GM18861 (cell line): ENCODE results near the gene PSORS1C1.

Experiments used
- ATAC-seq: cut with Tn5 transposase; IDR thresholded peaks from one replicate; pipeline ENCODE4 v1.9.1; 2021; ENCODE audit not compliant: unreplicated experiment

Gene PSORS1C1

DNA sequence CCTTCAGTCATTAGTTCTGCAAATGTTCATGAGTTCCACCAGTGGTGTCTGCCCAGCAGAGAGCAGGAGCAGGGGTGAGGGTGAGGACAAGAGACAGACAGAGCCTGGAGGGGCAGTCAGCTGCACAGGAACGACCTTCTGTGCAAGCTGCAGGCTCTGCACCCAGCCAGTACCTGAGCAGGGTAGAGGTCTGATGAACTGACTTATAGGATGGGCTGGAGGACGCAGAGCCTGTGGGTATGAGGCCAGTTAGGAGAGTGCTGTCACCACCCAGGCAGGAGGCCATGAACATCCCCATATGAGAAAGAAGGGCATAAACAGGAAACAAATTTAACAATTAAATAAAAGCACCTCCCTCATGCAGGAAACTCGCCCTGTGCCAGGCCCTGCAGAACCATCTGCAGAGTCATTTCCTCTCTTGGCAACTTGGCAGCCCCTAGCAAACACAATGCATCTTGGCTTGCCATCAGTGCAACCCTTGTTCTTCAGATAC, 20.2 kb upstream of the PSORS1C1 start:
- ATAC-seq, result no peak

DNA sequence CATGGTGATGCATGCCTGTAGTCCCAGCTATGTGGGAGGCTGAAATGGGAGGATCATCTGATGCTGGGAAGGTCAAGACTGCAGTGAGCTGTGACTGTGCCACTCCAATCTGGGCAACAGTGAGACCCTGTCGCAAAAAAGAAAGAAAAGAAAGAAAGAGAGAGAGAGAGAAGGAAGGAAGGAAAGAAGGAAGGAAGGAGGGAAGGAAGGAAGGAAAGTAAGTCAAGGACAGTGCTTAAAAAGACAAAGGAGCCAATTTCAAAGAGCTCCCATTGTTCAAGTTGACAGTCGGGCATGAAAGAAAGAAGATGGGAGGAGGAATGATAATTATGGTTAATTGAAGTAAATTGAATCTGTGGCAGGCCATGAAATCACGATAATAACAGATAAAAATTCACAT, 18.4 kb upstream of the PSORS1C1 start:
- ATAC-seq, result no peak

DNA sequence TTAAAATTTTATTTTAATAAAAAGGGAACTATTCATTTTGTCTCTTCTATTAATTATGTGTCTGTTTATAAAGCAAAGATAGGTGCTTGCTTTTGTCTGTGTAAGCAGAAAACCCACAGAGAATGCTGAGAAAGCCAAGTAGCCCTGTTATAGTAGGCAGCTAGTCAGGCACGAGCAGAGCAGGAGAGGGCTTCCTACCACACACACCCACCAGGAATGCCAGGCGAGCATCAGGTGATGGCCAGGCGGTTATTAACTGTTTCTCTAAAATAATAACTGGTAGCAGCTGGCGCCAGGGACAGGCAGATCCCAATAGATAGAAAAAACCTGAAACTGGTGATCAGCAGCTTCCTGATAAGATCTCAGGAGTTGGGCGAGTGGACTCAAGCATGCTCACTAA, 17.9 kb upstream of the PSORS1C1 start:
- no peak for ATAC-seq

DNA sequence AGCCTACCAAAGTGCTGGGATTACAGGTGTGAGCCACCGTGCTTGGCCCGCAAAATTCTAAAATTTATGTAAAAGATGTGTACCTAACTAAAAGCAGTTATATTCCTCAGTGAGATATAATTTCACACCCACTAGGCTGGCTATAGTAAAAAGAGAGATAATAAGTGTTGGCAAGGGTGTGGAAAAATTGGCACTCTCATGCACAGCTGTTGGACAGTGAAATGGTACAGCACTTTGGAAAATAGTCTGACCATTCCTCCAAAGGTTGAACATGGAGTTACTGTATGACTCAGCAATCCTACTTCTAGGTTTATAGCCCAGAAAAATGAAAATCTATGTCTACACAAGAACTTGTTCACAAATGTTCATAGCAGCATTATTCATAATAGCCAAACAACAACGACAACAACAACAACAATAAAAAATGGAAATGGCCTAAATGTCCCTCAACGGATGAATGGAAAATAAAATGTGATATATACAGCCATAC, 16.1 kb upstream of the PSORS1C1 start:
- no peak for ATAC-seq

DNA sequence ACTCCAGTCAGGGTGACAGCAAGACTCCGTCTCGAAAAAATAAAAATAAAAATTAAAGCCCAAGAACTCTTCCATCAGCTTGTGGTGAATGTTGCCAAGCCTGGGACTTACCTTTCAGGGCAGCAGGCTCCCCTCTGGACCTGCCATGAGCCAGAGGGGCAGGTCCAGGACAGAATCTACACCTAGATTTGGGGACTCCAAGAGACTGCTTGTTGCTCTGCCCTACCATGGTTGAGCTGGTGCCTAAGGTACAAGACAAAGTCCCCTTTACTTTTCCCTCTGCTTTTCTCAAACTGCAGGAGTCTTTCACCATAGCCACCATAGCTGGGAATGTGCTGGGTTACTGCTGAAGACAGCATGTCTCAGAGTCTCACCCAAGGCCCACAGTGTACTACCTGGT, 11.5 kb upstream of the PSORS1C1 start:
- no peak for ATAC-seq

DNA sequence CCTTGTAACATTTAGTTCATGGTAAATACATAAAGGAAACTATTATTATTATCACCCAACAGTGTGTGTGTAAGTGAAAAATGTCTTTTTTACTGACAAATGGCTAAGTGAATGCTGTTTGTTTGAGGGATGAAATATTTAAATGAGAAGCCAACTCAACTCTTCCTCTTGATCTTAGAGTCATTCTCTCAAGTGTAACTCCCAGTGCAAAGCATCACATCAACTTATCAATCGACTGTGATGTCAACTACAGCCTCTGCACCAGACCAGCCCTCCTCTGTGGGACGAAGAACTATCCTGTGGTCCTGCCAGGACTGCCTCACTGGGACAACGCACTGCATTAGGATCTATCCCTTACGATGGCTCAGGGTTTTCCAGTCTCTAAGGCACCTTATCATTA, 7.5 kb upstream of the PSORS1C1 start:
- no peak for ATAC-seq

DNA sequence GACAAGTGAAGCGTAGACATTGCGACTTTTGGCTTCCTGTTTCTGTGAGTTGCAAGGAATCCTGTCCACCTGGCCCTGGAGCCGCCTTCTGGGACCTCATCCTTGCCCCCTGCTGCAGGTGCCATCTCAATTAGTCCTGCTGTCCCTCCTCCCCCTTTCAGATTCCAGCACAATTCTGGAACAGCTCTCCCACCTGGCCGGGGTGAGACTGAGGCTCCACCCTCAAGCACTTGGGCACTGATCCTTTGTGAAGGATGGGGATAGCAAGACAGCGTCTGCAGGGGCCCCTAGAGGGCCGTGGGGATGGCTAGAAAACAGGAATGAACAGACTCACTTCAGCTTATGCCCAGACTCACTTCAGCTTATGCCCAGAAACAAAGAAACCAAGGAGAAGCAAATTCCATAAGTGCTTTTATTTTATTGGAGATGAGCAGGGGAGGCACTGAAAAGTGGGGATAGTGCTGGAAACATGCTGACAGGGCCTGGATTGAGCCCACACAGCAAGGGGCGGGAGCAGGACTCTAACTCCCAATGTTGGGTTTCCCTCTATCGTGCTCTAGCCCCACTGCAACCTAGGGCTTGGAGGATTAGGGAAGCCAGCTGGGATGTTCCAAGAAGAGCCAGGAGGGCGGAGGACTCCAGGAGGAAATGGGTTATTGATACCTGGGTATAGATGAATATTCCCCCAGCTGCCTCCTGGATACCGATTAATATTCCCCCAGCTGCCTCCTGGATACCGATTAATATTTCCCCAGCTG, 3.6 kb upstream of the PSORS1C1 start:
- ATAC-seq, result no peak

DNA sequence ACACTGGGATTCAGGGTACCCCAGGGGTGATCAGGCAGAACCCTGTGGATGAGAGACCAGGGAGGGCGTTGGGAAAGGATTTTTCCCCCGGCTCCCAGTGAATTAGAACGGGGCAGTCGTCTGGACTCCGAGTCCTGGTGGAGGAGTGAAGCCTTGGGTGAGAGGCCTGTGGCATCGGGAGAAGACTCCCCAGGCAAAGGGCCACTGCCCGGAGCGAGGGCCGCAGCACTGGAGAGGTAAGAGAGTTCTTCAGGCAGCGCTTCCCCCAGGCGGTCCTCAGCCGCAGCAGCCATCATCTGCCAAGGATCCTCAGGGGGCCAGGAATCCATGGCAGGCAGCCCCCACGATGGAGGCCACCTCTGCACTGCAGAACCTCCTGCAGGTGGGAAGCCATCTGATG, 2.9 kb upstream of the PSORS1C1 start:
- ATAC-seq, result no peak

DNA sequence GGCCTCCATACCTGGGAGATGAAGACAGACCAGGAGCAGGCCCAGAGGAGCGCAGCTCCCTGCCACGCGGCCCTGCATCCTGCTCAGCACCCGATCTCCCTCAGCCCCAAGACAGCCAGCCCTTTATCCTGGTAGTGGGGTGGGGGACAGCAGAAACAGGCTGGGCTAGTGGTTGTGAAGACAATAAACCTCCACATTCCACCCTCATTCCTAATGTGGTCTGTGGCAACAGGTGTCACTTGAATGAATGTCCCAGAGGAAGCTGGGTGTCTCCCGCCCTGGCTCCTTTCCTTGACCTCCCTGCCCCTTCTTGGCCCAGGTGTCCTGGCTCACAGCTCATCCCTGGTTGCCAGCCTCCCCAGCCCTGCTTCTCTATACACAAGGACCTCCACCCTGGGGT, 2.1 kb upstream of the PSORS1C1 start, which contains the start of gene C6orf15:
TSS of gene C6orf15 (minus strand) at position 98 of the 400 bp plus-strand sequence. CDS start at position 78, 20 bp downstream.
- no peak for ATAC-seq

DNA sequence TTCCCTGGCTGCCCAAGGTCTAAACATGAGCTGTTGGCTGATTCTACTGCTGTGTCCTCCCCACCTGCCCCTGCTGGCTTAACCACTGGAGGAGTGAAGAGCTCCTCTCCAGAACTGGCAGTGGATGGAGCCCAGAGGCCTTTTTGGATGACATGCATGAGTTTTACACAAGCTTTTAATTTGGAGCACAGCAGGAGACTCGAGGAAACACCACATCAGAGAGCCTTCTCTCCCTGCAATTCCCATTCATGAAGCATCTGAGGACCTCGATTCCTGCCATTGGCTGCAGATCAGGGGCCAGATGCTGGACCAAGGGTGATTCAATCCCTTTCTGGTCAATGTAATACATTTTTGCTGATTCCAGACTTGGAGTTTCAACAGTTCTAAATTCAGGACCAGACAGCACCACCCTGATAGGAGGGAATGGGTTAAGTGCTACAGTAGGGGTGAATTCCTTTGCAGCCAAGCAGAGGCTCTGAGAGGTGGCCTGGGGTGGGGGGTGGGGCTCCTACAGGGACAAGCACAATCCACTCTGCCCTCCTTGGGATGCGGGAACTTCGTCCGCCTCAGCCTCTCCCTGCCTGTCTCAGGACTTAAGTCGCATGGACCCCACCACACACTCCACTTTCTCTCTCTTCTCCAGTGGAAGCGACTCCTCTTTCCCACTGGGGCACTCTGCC, 599 bp upstream of the PSORS1C1 start:
- ATAC-seq, result no peak

DNA sequence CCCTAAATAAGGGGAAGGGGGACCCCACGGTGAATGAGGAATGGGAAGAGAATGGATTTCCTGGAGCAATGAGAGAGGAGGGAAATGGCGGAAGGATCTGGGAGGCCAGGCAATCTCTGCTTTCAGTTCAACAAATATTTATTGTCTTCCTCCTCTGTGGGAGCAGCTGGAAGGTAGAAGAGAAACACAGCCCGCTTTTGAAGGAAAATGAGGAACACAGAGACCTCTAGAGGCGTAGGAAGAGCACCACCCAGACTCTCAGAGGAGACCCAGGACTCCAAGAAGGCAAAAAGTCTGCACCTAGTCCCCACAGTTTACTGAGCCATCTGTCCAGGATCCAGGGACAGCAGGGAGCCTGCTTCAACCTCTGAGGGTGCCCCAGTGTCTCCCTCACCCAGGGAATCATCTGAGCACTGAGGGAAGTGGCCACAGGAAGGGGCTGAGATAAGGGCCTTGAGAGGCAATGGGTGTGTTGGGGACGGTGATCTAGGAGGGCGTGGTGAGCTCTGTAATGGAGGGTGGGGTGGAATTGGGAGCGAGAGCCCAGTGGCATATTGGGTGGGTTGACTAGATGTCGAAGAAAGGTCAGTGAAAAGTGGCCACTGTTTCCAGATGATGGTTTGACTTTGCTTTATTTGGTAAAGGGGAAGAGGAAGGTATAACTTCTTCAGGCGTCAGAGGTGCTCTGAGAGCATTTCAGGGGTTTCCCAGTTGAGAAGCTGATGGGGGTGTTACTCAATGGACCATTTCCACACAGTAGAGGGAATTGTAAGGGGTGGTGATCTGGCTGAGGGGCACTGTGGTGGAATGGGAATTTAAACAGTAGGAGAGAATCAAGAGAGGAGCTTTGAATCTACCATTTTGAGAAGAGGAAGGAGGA, 610 bp downstream of the PSORS1C1 start:
- no peak for ATAC-seq

DNA sequence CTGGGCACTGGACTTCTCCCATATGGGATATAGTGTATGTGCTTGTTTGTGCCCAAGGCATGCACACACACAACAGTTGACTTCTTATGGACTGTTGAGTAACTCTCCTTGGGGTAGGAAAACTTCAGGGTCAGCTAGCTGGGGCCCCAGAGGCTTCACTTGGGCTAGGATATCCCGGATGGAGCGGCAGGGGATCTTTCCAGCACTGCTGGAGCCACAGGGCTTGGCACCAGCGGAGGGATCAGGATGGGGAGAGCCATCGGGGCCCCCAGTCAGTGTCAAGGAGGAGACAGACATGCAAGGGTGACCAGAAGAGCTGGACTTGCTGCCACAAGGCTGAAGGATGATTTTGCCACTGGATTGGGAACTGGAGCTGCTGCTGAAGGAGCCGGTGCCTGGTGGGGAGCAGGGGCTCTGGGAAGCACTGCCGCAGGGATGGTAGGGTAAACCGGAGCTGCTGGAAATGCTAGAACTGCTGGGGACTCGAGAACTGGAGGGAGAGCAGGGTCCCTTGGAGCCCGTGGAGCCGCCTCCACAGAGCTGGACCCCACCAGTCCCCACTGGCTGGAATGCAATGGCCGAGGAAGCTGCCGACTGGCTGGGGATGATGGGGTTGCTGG, 1.5 kb downstream of the PSORS1C1 start:
- no peak for ATAC-seq

DNA sequence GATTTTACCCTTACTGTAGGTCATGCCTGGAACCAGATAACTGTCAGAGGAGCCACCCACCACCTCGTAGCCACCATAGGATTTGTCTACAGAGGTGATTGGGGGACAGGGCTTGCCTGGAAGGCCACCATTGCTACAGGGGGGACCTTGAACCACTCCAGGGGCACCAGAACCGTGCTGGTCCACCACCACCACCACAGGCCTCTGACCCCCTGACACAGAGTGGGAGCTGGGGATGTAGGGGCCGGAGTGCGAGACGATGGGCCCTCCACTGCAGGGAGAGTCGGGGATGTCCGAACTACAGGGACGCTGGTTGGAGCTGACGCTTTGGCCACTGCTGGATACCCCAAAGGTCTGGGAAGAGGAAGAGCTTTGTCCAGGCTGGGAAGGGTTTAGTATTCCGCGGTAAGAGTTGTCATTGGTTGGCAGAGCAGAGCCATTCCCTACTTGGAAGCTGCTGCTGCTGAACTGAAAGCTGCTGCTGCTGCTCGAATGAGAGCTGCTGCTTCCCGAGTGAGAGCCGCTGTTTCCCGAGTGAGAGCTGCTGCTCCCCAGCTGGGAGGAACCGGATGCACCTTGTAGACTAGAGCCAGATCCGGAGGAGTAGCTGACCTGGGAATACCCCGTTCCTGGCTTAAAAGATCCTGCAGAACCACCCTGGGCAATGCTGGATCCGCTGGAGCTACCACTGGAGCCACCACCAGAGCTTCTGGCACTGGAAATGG, 2.2 kb downstream of the PSORS1C1 start:
- ATAC-seq, result no peak

DNA sequence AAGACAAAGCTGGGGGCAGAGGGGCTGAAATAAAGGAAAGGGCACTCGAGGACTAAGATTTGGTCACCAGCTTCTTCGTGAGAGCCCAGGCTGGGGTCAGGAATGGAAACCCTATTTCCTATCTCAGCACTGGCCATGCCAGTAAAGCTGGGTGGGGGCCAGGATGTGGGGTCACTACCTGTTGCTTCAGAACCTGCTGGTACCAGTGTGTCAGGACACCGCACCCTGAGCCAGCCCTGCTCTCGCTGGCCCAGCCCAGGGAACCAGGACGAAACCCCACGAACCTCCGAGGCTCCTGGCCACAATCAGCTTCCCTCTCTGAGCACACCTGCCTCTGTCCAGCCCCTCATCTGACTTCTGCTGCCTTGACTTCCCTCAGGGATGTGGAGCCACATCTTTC, 3.6 kb downstream of the PSORS1C1 start:
- no peak for ATAC-seq

DNA sequence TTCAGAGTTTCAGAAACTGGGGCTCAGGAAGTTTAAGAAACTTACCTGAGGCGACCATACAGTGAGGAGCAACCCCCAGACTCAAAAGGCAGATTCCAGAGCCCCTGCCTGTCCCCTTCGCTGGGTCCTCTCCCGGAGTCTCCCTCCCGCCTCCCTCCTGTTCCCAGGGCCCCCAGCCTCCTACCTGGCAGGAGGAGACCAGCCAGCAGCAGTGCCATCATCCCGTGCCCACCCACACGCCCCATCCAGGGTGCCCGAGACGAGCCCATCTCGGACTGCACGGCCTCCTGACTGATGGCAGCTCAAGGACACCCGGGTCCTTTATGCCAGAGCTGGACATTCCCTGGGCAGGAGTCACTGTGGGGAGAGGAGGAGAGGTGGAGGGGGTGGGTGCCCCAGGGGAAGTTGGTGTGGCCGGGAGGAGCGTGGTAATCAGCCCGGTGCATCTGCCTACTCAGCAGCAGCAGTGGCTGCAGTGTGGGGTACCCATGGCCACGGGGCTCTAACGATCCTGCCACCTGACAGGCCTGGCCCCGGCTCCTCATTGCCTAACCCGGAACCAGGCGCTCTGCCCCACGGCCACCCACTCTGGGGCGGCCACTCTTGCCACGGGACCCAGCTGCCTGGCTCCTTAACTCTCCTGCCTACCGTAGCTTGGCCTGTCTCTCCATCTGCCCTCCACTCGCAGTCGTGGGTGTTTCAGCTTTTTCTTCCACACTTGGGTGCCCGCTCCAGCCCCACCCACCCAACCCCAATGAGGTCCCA, 5.7 kb downstream of the PSORS1C1 start, which contains the start of gene CDSN:
TSS of gene CDSN (minus strand) at position 296 of the 765 bp plus-strand sequence. CDS start at position 269, 27 bp downstream.
- no peak for ATAC-seq

DNA sequence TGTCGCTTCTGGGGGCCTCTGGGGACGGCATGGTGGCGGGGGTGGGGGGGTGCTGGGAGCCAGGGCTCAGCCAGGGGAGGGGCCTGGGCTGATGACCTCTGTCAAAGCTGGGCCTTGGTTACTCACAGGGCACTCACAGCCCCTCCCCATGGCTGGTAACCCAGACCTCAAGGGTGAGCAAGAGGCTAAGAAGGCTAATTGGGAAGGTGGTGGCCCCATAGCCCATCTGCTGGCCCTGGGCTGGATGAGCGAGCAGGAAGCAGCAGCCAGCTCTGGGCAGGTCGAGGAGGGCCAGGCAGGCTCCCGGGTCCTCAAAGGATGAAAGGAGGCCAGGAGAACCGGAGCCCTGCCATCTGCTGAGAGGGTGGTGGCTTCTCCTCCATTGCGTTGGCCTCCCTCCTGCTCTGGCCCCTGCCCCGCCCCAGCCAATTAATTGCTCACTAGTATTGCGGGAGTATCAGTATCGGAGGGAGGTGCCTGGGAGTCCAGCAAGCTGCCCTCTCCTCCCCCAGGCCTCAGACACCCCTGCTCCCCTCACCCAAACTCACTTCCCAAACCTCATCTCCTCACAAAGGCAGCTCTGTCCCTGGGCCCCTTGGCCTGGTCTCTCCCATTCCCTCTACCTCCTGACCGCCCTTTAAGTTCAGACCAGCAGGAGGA, 6.7 kb downstream of the PSORS1C1 start:
- ATAC-seq, result no peak

DNA sequence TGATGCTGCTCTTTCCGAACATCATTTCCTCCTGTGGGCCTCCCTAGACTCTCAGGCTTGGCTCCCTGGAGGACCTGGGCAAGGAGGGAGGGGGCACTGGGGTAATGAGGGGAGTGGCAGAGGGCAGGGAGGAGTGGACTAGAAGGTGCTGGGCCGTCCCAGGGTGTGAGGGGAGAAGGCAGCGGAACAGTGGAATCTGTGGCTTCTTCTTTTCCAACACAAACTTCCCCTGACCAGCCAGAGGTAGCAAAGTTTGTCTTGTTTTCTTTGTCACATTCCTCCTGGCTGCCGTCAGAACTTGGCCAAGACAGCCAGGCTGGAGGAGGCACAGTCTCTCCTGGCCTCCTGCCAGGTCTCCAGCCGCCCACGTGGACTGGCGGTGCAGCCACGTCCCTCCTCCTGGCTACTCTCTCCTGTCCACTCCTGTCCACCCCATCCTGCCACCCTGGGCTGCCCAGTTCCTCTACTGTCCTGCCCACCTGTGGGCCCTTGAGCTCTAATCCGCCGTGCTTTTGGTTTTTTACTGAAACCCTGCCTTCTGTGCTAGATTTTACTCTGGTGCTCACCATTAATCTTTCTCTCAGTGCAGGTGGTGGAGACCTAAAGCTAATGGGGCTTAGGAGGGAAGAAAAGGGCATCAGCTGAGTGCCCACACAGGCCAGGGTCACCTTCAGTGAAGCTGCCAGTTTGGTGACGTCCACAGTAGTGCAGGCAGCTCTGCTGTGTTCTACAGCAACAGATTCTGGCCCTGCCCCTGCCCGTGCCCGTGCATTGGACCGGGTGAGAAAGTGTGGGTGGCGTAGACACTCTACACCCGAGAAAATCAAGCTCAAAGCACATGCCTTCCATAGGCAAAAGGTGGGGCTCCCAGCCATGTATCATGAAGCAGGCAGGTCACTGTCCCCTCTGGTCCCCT, 8.4 kb downstream of the PSORS1C1 start:
- ATAC-seq, result no peak

DNA sequence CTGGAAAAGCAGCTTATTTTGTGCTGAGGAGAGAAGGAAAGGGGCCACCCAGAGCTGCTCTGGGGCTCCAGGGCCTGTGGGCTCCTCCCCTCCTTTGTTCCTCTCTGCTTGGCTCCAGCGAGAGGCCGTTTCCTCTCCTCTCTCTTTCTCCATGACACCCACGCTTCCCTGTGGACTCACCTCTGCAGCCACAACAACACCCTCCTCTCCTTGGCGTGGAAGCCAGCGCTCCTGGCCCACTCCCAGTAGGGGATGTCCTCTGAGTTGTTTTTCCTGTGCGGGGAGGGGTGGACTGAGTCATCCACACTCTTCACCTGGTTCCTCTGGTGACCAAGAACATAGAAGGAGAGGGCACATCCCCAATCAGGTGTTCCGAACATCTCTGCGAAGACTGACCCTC, 10.6 kb downstream of the PSORS1C1 start:
- no peak for ATAC-seq
